ENCODE results near the gene CHMP5.

DNA sequence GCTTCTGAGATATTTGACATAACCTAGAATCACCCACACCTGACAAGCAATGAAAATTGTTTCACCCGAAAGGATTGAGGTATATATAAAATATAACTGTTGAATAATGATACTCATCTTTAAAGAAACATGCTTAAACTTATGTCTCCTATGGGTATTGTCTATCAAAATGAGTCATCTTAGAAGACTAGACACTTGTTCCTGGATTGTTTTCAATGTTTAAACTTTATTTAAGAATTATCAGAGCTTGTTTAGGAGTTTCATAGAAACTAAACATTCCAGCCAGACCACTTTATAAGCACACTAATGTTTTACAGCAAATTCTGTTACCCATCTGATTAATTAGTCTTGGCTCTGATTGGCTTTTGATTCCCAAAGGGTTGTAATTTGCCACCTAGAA, 45.1 kb downstream of the CHMP5 start:
- TF ChIP-seq POLR2AphosphoS5 (IDR thresholded peaks at IDR 0.05; ENCODE audit: low read depth, low read length) (no peak), POLR2A (IDR thresholded peaks at IDR 0.05; ENCODE audit: low read depth, low read length) (no peak), SPI1 (IDR thresholded peaks at IDR 0.05; ENCODE audit: low read depth, low read length) (no peak), TAF1 (IDR thresholded peaks at IDR 0.05; ENCODE audit: low read depth, low read length) (no peak)

All from GM12891 (cell line).